ENCODE data around the gene TRIM15.
"Not testable (repeated sequence)": the region's sequence is repeated elsewhere in the genome, so short reads cannot be mapped to it uniquely, and the experiment has no call there.

The TRIM15 gene

GRCh38 chr6:30163090-30163917, at the start of gene TRIM15:
TSS of gene TRIM15 (plus strand) at chr6:30163546. CDS start at chr6:30163685, 139 bp downstream.
- no peak for DNase-seq (ENCODE audit: low read depth, low spot score)

- no peak for DNase-seq (ENCODE audit: low read depth, low spot score)
Measured at GRCh38 chr6:30113841-30114240, 49.5 kb upstream of the TRIM15 start.

- DNase-seq (ENCODE audit: low read depth, low spot score), result no peak
Measured at GRCh38 chr6:30116724-30117123, 46.6 kb upstream of the TRIM15 start.

- not testable (repeated sequence) for DNase-seq (ENCODE audit: low read depth, low spot score)
Measured at GRCh38 chr6:30118691-30119090, 44.7 kb upstream of the TRIM15 start.

- no peak for DNase-seq (ENCODE audit: low read depth, low spot score)
Measured at GRCh38 chr6:30121446-30122366, 41.6 kb upstream of the TRIM15 start.

- DNase-seq (ENCODE audit: low read depth, low spot score), result no peak
Measured at GRCh38 chr6:30122515-30122914, 40.8 kb upstream of the TRIM15 start.

- DNase-seq (ENCODE audit: low read depth, low spot score), result no peak
Measured at GRCh38 chr6:30127238-30128093, 35.9 kb upstream of the TRIM15 start.

- no peak for DNase-seq (ENCODE audit: low read depth, low spot score)
Measured at GRCh38 chr6:30129265-30130178, 33.8 kb upstream of the TRIM15 start.

- no peak for DNase-seq (ENCODE audit: low read depth, low spot score)
Measured at GRCh38 chr6:30130179-30130679, 33.1 kb upstream of the TRIM15 start.

GRCh38 chr6:30130887-30131862, 32.2 kb upstream of the TRIM15 start:
- DNase-seq (ENCODE audit: low read depth, low spot score), result peak; percentile 50

GRCh38 chr6:30131947-30132497, 31.3 kb upstream of the TRIM15 start:
- DNase-seq (ENCODE audit: low read depth, low spot score), result no peak

- DNase-seq (ENCODE audit: low read depth, low spot score), result no peak
Measured at GRCh38 chr6:30135147-30135546, 28.2 kb upstream of the TRIM15 start.

- no peak for DNase-seq (ENCODE audit: low read depth, low spot score)
Measured at GRCh38 chr6:30135757-30136156, 27.6 kb upstream of the TRIM15 start, which contains the start of gene TRIM40. TSS of gene TRIM40 (plus strand) at chr6:30136140. CDS start at chr6:30137037, 897 bp downstream.

GRCh38 chr6:30136570-30137286, 26.6 kb upstream of the TRIM15 start:
- no peak for DNase-seq (ENCODE audit: low read depth, low spot score)

GRCh38 chr6:30140240-30140639, 23.1 kb upstream of the TRIM15 start:
- DNase-seq (ENCODE audit: low read depth, low spot score), result not testable (repeated sequence)

GRCh38 chr6:30142665-30143064, 20.7 kb upstream of the TRIM15 start:
- no peak for DNase-seq (ENCODE audit: low read depth, low spot score)

- DNase-seq (ENCODE audit: low read depth, low spot score), result no peak
Measured at GRCh38 chr6:30143780-30144179, 19.6 kb upstream of the TRIM15 start.

GRCh38 chr6:30144811-30145210, 18.5 kb upstream of the TRIM15 start:
- no peak for DNase-seq (ENCODE audit: low read depth, low spot score)

All from smooth muscle cell of the brain vasculature (primary cell).